LNCAP (cell line): ENCODE data around the gene TBC1D1.

Source experiments
- CTCF ChIP-seq: fragments of 450-650 bp; IDR thresholded peaks from 2 replicates; pipeline ENCODE4 v1.5.1; 2017; ENCODE audit warnings: mild to moderate bottlenecking

The TBC1D1 gene

GRCh38 chr4:37876156-37876555 is 14.7 kb upstream of the TBC1D1 start:
- no peak for TF ChIP-seq CTCF

- TF ChIP-seq CTCF, result no peak
Observed at GRCh38 chr4:37879365-37879764, 11.5 kb upstream of the TBC1D1 start.

- no peak for TF ChIP-seq CTCF
Observed at GRCh38 chr4:37881811-37882210, 9.1 kb upstream of the TBC1D1 start.

- peak; percentile 36; the same call in 1 of the 2 replicates for TF ChIP-seq CTCF
Observed at GRCh38 chr4:37882665-37883296, 8.1 kb upstream of the TBC1D1 start.

- TF ChIP-seq CTCF, result no peak
Observed at GRCh38 chr4:37884855-37885487, 5.9 kb upstream of the TBC1D1 start.

- TF ChIP-seq CTCF, result no peak
Observed at GRCh38 chr4:37885496-37885895, 5.4 kb upstream of the TBC1D1 start.

GRCh38 chr4:37889849-37890800 is 759 bp upstream of the TBC1D1 start:
- no peak for TF ChIP-seq CTCF
